OCI-LY7 (cell line): ENCODE data around the gene RAPH1. TPM values are rescaled to one million over a fixed set of nuclear protein-coding genes. Genes with fewer than 3 reads are reported as not detected.

Experiments
- BruUV-seq: library from RNA; stranded (reverse); fragments of 400-500 nt; replicated peaks from 2 replicates; lab custom pipeline; 2021; lab: Mats Ljungman, UMichigan
- CTCF ChIA-PET: fragments of 300-600 bp; sonication (Branson Sonifier 250); formaldehyde crosslinking; loops from one replicate; lab custom pipeline; 2022; ENCODE audit warnings: antibody characterized with exemption; ENCODE audit not compliant: unreplicated experiment; lab: Charles Lee
- POLR2A ChIA-PET: fragments of 300-600 bp; sonication (Branson Sonifier 250); formaldehyde crosslinking; loops from one replicate; lab custom pipeline; 2022; ENCODE audit warnings: antibody characterized with exemption; lab: Charles Lee
- DNase-seq: peaks from one replicate; pipeline ENCODE4 v3.0.0-alpha.2; 2015; ENCODE audit warnings: low spot score
- H2AFZ ChIP-seq: fragments of 200-600 bp; sonication (generic), shearing (Covaris generic); 2 replicates; pipeline ENCODE4 v1.6.1; 2014; ENCODE audit warnings: mild to moderate bottlenecking, antibody characterized with exemption, low read length, moderate library complexity
- H3K27ac ChIP-seq: fragments of 200-600 bp; sonication (generic); 2 replicates; pipeline ENCODE4 v1.5.1; 2014; ENCODE audit warnings: mixed run types, low read depth, mild to moderate bottlenecking, moderate library complexity, low read length, inconsistent platforms; ENCODE audit not compliant: poor library complexity, severe bottlenecking
- H3K36me3 ChIP-seq: fragments of 200-600 bp; sonication (generic); 2 replicates; pipeline ENCODE4 v1.6.1; 2014; ENCODE audit warnings: mild to moderate bottlenecking, antibody characterized with exemption, low read length, moderate library complexity, mixed read lengths; ENCODE audit not compliant: insufficient read depth
- H3K4me1 ChIP-seq: fragments of 200-600 bp; sonication (generic); 2 replicates; pipeline ENCODE4 v1.5.1; 2014; ENCODE audit warnings: mild to moderate bottlenecking, low read length; ENCODE audit not compliant: insufficient read depth, poor library complexity, severe bottlenecking
- H3K4me2 ChIP-seq: fragments of 200-600 bp; sonication (generic); 2 replicates; pipeline ENCODE4 v1.6.1; 2014; ENCODE audit warnings: mild to moderate bottlenecking, low read length
- H3K4me3 ChIP-seq: fragments of 200-600 bp; sonication (generic); 2 replicates; pipeline ENCODE4 v1.5.1; 2014; ENCODE audit warnings: mild to moderate bottlenecking, low read depth, low read length; ENCODE audit not compliant: poor library complexity, severe bottlenecking
- H3K79me2 ChIP-seq: fragments of 200-600 bp; sonication (generic); 2 replicates; pipeline ENCODE4 v1.6.1; 2016; ENCODE audit warnings: low read depth, mild to moderate bottlenecking, low read length, moderate library complexity, mixed read lengths; ENCODE audit not compliant: insufficient read depth
- H3K9me2 ChIP-seq: fragments of 200-600 bp; sonication (generic); 2 replicates; pipeline ENCODE4 v1.6.1; 2016; ENCODE audit warnings: mild to moderate bottlenecking, low read length, mixed read lengths; ENCODE audit not compliant: insufficient read depth
- H3K9me3 ChIP-seq: fragments of 200-600 bp; sonication (generic); 2 replicates; pipeline ENCODE4 v1.6.1; 2014; ENCODE audit warnings: mild to moderate bottlenecking, mixed run types, low read length, mixed read lengths
- H4K20me1 ChIP-seq: fragments of 200-600 bp; sonication (generic); 2 replicates; pipeline ENCODE4 v1.6.1; 2014; ENCODE audit warnings: mild to moderate bottlenecking, antibody characterized with exemption, low read length, moderate library complexity, mixed read lengths; ENCODE audit not compliant: insufficient read depth
- CTCF ChIP-seq: fragments of 200-600 bp; sonication (generic); conservative IDR thresholded peaks from 2 replicates; pipeline ENCODE4 v1.5.1; 2014; ENCODE audit warnings: mild to moderate bottlenecking, antibody characterized with exemption, low read length, moderate library complexity, mixed read lengths
- intact Hi-C: fragments of 100-400 bp; cut with micrococcal nuclease; formaldehyde crosslinking; loops from one replicate; pipeline ENCODE4 v1.10.0; 2022; ENCODE audit not compliant: unreplicated experiment
- total RNA-seq, 2 experiments: library from RNA; depleted of rRNA in 1 of 2; stranded (reverse); fragments of >200 nt in 1 of 2; shearing (Covaris generic) in 1 of 2; gene quantifications; 2 replicates each; pipeline ENCODE4 v1.2.3, GENCODE V29; 2014 to 2022

The RAPH1 gene
- total RNA-seq, 2 experiments from 2014 or later: 4.0 to 21.5 TPM

- H3K4me1 ChIP-seq: no peaks in the 10 kb centered on the region
- no peak for DNase-seq
- POLR2A ChIA-PET: no interaction called here
- H3K9me2 ChIP-seq: no peaks in the 10 kb centered on the region
- H3K9me3 ChIP-seq: no peaks in the 10 kb centered on the region
- intact Hi-C loops: no loop called here
- no peak overlapping the region for H3K27ac ChIP-seq
- CTCF ChIA-PET: no interaction called here
- H3K79me2 ChIP-seq: no peaks in the 10 kb centered on the region
- H3K4me2 ChIP-seq: no peak overlapping the region
- TF ChIP-seq CTCF: no peak
- no peak overlapping the region for H3K4me3 ChIP-seq
- BruUV-seq: no TSS peak
- H3K36me3 ChIP-seq: peaks cover 11% of the 10 kb centered on the region
- H4K20me1 ChIP-seq: peaks cover 3% of the 10 kb centered on the region; the same call in 1 of the 2 replicates
- H2AFZ ChIP-seq: no peak overlapping the region
These were observed 190.4 kb downstream of the RAPH1 start for GRCh38 chr2:203344667-203345066.

Other genes starting within 250 kb of the RAPH1 start
- gene ABI2, start 206.9 kb downstream of the RAPH1 start, total RNA-seq (2014; rRNA removed; shearing (Covaris generic)): 24.0 and 37.9 TPM in 2 replicates
- 64.6 and 71.5 TPM in 2 replicates for gene ABI2, start 206.9 kb downstream of the RAPH1 start, total RNA-seq (2022)
- 0.49 and 0.92 TPM in 2 replicates for gene CD28, start 171.3 kb upstream of the RAPH1 start, total RNA-seq (2014; rRNA removed; shearing (Covaris generic))
- 22.3 and 44.6 TPM in 2 replicates for gene CD28, start 171.3 kb upstream of the RAPH1 start, total RNA-seq (2022)